Activated CD8-positive, alpha-beta T cell treated with anti-CD3 and anti-CD28 coated beads for 36 hours (primary cell): ENCODE data around the gene RPS3A. TPM values are rescaled to one million over a fixed set of nuclear protein-coding genes. Genes with fewer than 3 reads are reported as not detected.
"Not testable (repeated sequence)": the region's sequence is repeated elsewhere in the genome, so short reads cannot be mapped to it uniquely, and the experiment has no call there.

ENCODE experiments used
- ATAC-seq: fragments of 200-7000 bp; cut with Tn5 transposase; one replicate; pipeline ENCODE4 v1.10.0; 2021; ENCODE audit warnings: mild to moderate bottlenecking, moderate library complexity
- CTCF ChIA-PET: fragments of 350-600 bp; sonication (Branson Sonifier 250); formaldehyde crosslinking; loops from one replicate; lab custom pipeline; 2021; ENCODE audit warnings: antibody characterized with exemption; lab: Charles Lee
- POLR2A ChIA-PET: fragments of 350-600 bp; sonication (Branson Sonifier 250); formaldehyde crosslinking; loops from one replicate; lab custom pipeline; 2021; ENCODE audit warnings: antibody characterized with exemption; lab: Charles Lee
- DNase-seq: peaks from one replicate; pipeline ENCODE4 v3.0.0-alpha.2; 2020
- H3K27ac Mint-ChIP-seq: one replicate; pipeline ENCODE4 v1.8.0; 2021; ENCODE audit warnings: mild to moderate bottlenecking, mixed read lengths
- H3K27me3 Mint-ChIP-seq: one replicate; pipeline ENCODE4 v1.8.0; 2021; ENCODE audit warnings: mixed read lengths
- H3K36me3 Mint-ChIP-seq: one replicate; pipeline ENCODE4 v1.8.0; 2021; ENCODE audit warnings: low read depth, mixed read lengths
- H3K4me1 Mint-ChIP-seq: one replicate; pipeline ENCODE4 v1.8.0; 2021; ENCODE audit warnings: low read depth, mixed read lengths
- H3K4me3 Mint-ChIP-seq: one replicate; pipeline ENCODE4 v1.8.0; 2021; ENCODE audit warnings: mild to moderate bottlenecking, moderate library complexity, mixed read lengths
- H3K9me3 Mint-ChIP-seq: one replicate; pipeline ENCODE4 v1.8.0; 2021; ENCODE audit warnings: mixed read lengths
- CTCF ChIP-seq: fragments of 200-600 bp; IDR thresholded peaks from one replicate; pipeline ENCODE4 v1.8.0; 2022; ENCODE audit warnings: antibody characterized with exemption, mild to moderate bottlenecking
- intact Hi-C: fragments of 100-400 bp; cut with micrococcal nuclease; formaldehyde crosslinking; loops from one replicate; pipeline ENCODE4 v1.10.0; 2022
- total RNA-seq, 2 experiments: library from RNA; stranded (reverse); gene quantifications; one replicate each; pipeline ENCODE4 v1.2.3, GENCODE V29; 2021

The RPS3A gene
- total RNA-seq, 2 experiments from 2014 or later, result 3,072 to 3,095 TPM

- DNase-seq, result no peak
- Mint-ChIP-seq H3K4me1 (peaks cover 2% of the 10 kb centered on the region), H3K36me3 (no peaks in the 10 kb centered on the region), H3K27me3 (peaks cover 7% of the 10 kb centered on the region), H3K27ac (no peak overlapping the region), H3K4me3 (no peak overlapping the region), H3K9me3 (no peaks in the 10 kb centered on the region)
- ChIA-PET CTCF (interaction anchor here (1.0 to 1.1 kb wide), 3 partner anchors 8 to 207 kb away, joined by 3 read pairs; no protein-coding TSS in a partner anchor), POLR2A (interaction anchor here (1.7 kb wide), 1 partner anchor 24 kb away, joined by 4 read pairs; no protein-coding TSS in a partner anchor)
- intact Hi-C loops, result no loop called here
- no peak for ATAC-seq
- no peak for TF ChIP-seq CTCF
Observed at GRCh38 chr4:151074416-151074916, 25.0 kb upstream of the RPS3A start.

- H3K4me1 Mint-ChIP-seq, H3K9me3 Mint-ChIP-seq, H3K36me3 Mint-ChIP-seq, CTCF ChIA-PET, H3K4me3 Mint-ChIP-seq, H3K27ac Mint-ChIP-seq, intact Hi-C loops, POLR2A ChIA-PET, H3K27me3 Mint-ChIP-seq: not testable (repeated sequence)
- ATAC-seq (peak; percentile 65), DNase-seq (peak; percentile 34)
Observed at GRCh38 chr4:151077978-151078377, 21.4 kb upstream of the RPS3A start.

- Mint-ChIP-seq H3K27ac (no peak overlapping the region), H3K9me3 (no peaks in the 10 kb centered on the region), H3K4me3 (no peak overlapping the region), H3K36me3 (no peaks in the 10 kb centered on the region), H3K4me1 (no peaks in the 10 kb centered on the region), H3K27me3 (no peaks in the 10 kb centered on the region)
- CTCF ChIA-PET, result no interaction called here
- DNase-seq (no peak), ATAC-seq (no peak)
- TF ChIP-seq CTCF, result no peak
- POLR2A ChIA-PET, result interaction anchor here (1.9 kb wide), 1 partner anchor 12 kb away, joined by 9 read pairs; the partner anchor contains the start of gene RPS3A
- intact Hi-C loops, result no loop called here
Observed at GRCh38 chr4:151087467-151087866, 12.0 kb upstream of the RPS3A start.

- ATAC-seq (no peak), DNase-seq (no peak)
- Mint-ChIP-seq H3K4me3 (no peak overlapping the region), H3K4me1 (no peaks in the 10 kb centered on the region), H3K9me3 (no peaks in the 10 kb centered on the region), H3K27ac (no peak overlapping the region), H3K36me3 (no peaks in the 10 kb centered on the region), H3K27me3 (peaks cover 6% of the 10 kb centered on the region)
- ChIA-PET POLR2A (interaction anchor here (0.6 kb wide), 1 partner anchor 200 kb away, joined by 3 read pairs; no protein-coding TSS in a partner anchor), CTCF (no interaction called here)
- no peak for TF ChIP-seq CTCF
- intact Hi-C loops, result no loop called here
Observed at GRCh38 chr4:151091047-151091446, 8.4 kb upstream of the RPS3A start.

- Mint-ChIP-seq H3K36me3 (no peaks in the 10 kb centered on the region), H3K4me3 (no peak overlapping the region), H3K27me3 (peaks cover 6% of the 10 kb centered on the region), H3K4me1 (no peaks in the 10 kb centered on the region), H3K27ac (no peak overlapping the region), H3K9me3 (no peaks in the 10 kb centered on the region)
- ChIA-PET CTCF (no interaction called here), POLR2A (interaction anchor here (1.0 kb wide), 1 partner anchor 8 kb away, joined by 3 read pairs; no protein-coding TSS in a partner anchor)
- intact Hi-C loops, result no loop called here
- ATAC-seq (no peak), DNase-seq (no peak)
- no peak for TF ChIP-seq CTCF
Observed at GRCh38 chr4:151092488-151092887, 6.9 kb upstream of the RPS3A start.
